ENCODE measurements around the gene TMEM219.

Gene TMEM219

GRCh38 chr16:30003670-30004423 is 42.0 kb downstream of the TMEM219 start:
- no peak for DNase-seq (ENCODE audit: low read depth)
- TF ChIP-seq CTCF (IDR thresholded peaks at IDR 0.05; ENCODE audit: insufficient read depth, low read depth, low read length, missing control alignments), result no peak
- H3K4me3 ChIP-seq (ENCODE audit: low read depth, low read length), result no peak overlapping the region

- DNase-seq (ENCODE audit: low read depth), result no peak
- TF ChIP-seq CTCF (IDR thresholded peaks at IDR 0.05; ENCODE audit: insufficient read depth, low read depth, low read length, missing control alignments), result no peak
Measured at GRCh38 chr16:30004424-30004776, 42.5 kb downstream of the TMEM219 start.

GRCh38 chr16:30004811-30005242 is 42.9 kb downstream of the TMEM219 start:
- no peak for DNase-seq (ENCODE audit: low read depth)
- no peak overlapping the region for H3K4me3 ChIP-seq (ENCODE audit: low read depth, low read length)
- TF ChIP-seq CTCF (IDR thresholded peaks at IDR 0.05; ENCODE audit: insufficient read depth, low read depth, low read length, missing control alignments), result no peak

More at GRCh38 chr16:30004424-30004776, 42.5 kb downstream of the TMEM219 start:
- H3K4me3 ChIP-seq (ENCODE audit: low read depth, low read length), result no peak overlapping the region

- H3K4me3 ChIP-seq (ENCODE audit: low read depth, low read length), result no peak overlapping the region
- peak; percentile 53 for DNase-seq (ENCODE audit: low read depth)
- peak; percentile 69 for TF ChIP-seq CTCF (IDR thresholded peaks at IDR 0.05; ENCODE audit: insufficient read depth, low read depth, low read length, missing control alignments)
Measured at GRCh38 chr16:30005341-30006094, 43.6 kb downstream of the TMEM219 start.

GRCh38 chr16:30006095-30006473 is 44.2 kb downstream of the TMEM219 start:
- no peak for DNase-seq (ENCODE audit: low read depth)
- no peak overlapping the region for H3K4me3 ChIP-seq (ENCODE audit: low read depth, low read length)
- TF ChIP-seq CTCF (IDR thresholded peaks at IDR 0.05; ENCODE audit: insufficient read depth, low read depth, low read length, missing control alignments), result no peak

GRCh38 chr16:30006659-30007377 is 44.9 kb downstream of the TMEM219 start:
- DNase-seq (ENCODE audit: low read depth), result no peak
- no peak overlapping the region for H3K4me3 ChIP-seq (ENCODE audit: low read depth, low read length)
- TF ChIP-seq CTCF (IDR thresholded peaks at IDR 0.05; ENCODE audit: insufficient read depth, low read depth, low read length, missing control alignments), result no peak
